SU-DHL-6 (cell line): ENCODE results near the gene MYO18A.

Experiments used
- H2AFZ ChIP-seq: fragments of 200-600 bp; sonication (generic); 2 replicates; pipeline ENCODE4 v1.6.1; 2014; ENCODE audit warnings: low read depth, mild to moderate bottlenecking, moderate library complexity, mixed read lengths, antibody characterized with exemption, low read length; ENCODE audit not compliant: severe bottlenecking
- H3F3A ChIP-seq: fragments of 200-600 bp; shearing (Covaris generic); 2 replicates; pipeline ENCODE4 v1.6.0; 2016; ENCODE audit warnings: antibody characterized with exemption, mild to moderate bottlenecking; ENCODE audit not compliant: insufficient read depth
- H3K27ac ChIP-seq: fragments of 200-600 bp; sonication (generic); 2 replicates; pipeline ENCODE4 v1.5.1; 2016; ENCODE audit warnings: low read depth, mild to moderate bottlenecking, low read length, moderate library complexity, mixed read lengths
- H3K27me3 ChIP-seq: fragments of 200-600 bp; sonication (generic), shearing (Covaris generic); 2 replicates; pipeline ENCODE4 v1.6.0; 2014; ENCODE audit warnings: mild to moderate bottlenecking, low read length
- H3K36me3 ChIP-seq: fragments of 200-600 bp; sonication (generic); 2 replicates; pipeline ENCODE4 v1.6.1; 2014; ENCODE audit warnings: mild to moderate bottlenecking, low read length, mixed read lengths
- H3K4me2 ChIP-seq: fragments of 300-600, 200-600 bp; shearing (Covaris generic), sonication (generic); 2 replicates; pipeline ENCODE4 v1.6.0; 2014; ENCODE audit warnings: low read length, low read depth, mild to moderate bottlenecking; ENCODE audit not compliant: poor library complexity, severe bottlenecking
- H3K4me3 ChIP-seq: fragments of 200-600 bp; sonication (generic); 2 replicates; pipeline ENCODE4 v1.5.1; 2014; ENCODE audit warnings: antibody characterized with exemption, low read length, mild to moderate bottlenecking, mixed read lengths; ENCODE audit not compliant: insufficient read depth, poor library complexity, severe bottlenecking
- H3K79me2 ChIP-seq: fragments of 200-600 bp; sonication (generic); 2 replicates; pipeline ENCODE4 v1.6.1; 2014; ENCODE audit warnings: mild to moderate bottlenecking, low read length, moderate library complexity; ENCODE audit not compliant: insufficient read depth
- H3K9ac ChIP-seq: fragments of 200-600 bp; sonication (generic); 2 replicates; pipeline ENCODE4 v1.7.0; 2014; ENCODE audit warnings: mild to moderate bottlenecking, low read length
- H3K9me2 ChIP-seq: fragments of 200-600 bp; sonication (generic); replicated peaks from 2 replicates; pipeline ENCODE4 v1.6.1; 2014; ENCODE audit warnings: low read length; ENCODE audit not compliant: insufficient read depth
- H3K9me3 ChIP-seq: fragments of 200-600 bp; sonication (generic); 2 replicates; pipeline ENCODE4 v1.6.1; 2014; ENCODE audit warnings: low read length, mixed read lengths; ENCODE audit not compliant: insufficient read depth
- H4K20me1 ChIP-seq: fragments of 200-600 bp; sonication (generic); 2 replicates; pipeline ENCODE4 v1.6.1; 2014; ENCODE audit warnings: low read depth, mild to moderate bottlenecking, antibody characterized with exemption, low read length, moderate library complexity, mixed read lengths
- EZH2phosphoT487 ChIP-seq: fragments of 200-600 bp; sonication (generic), shearing (Covaris generic); conservative IDR thresholded peaks from 2 replicates; pipeline ENCODE4 v1.6.1; 2018; ENCODE audit warnings: mild to moderate bottlenecking, antibody characterized with exemption, low read length, moderate library complexity, mixed read lengths
- TF ChIP-seq, protein P1 (sequence below): fragments of 200-600 bp; sonication (generic); IDR thresholded peaks from one replicate; pipeline ENCODE4 v1.5.1; 2017; ENCODE audit warnings: antibody characterized with exemption, mild to moderate bottlenecking, low read length, moderate library complexity; ENCODE audit not compliant: insufficient read depth, poor library complexity, severe bottlenecking

Gene MYO18A

GRCh38 chr17:29078183-29079045 lies 101.8 kb downstream of the MYO18A start:
- H3K9me3 ChIP-seq = no peaks in the 10 kb centered on the region
- H3K9ac ChIP-seq = no peak overlapping the region
- no peaks in the 10 kb centered on the region for H3K36me3 ChIP-seq
- H3K79me2 ChIP-seq = no peaks in the 10 kb centered on the region
- H3K27me3 ChIP-seq = no peaks in the 10 kb centered on the region
- H3K9me2 ChIP-seq = no peaks in the 10 kb centered on the region
- no peak overlapping the region for H3K27ac ChIP-seq
- H2AFZ ChIP-seq = no peak overlapping the region
- no peaks in the 10 kb centered on the region for H3F3A ChIP-seq
- no peaks in the 10 kb centered on the region for H4K20me1 ChIP-seq
- no peak overlapping the region for H3K4me2 ChIP-seq
- TF ChIP-seq, protein P1, sequence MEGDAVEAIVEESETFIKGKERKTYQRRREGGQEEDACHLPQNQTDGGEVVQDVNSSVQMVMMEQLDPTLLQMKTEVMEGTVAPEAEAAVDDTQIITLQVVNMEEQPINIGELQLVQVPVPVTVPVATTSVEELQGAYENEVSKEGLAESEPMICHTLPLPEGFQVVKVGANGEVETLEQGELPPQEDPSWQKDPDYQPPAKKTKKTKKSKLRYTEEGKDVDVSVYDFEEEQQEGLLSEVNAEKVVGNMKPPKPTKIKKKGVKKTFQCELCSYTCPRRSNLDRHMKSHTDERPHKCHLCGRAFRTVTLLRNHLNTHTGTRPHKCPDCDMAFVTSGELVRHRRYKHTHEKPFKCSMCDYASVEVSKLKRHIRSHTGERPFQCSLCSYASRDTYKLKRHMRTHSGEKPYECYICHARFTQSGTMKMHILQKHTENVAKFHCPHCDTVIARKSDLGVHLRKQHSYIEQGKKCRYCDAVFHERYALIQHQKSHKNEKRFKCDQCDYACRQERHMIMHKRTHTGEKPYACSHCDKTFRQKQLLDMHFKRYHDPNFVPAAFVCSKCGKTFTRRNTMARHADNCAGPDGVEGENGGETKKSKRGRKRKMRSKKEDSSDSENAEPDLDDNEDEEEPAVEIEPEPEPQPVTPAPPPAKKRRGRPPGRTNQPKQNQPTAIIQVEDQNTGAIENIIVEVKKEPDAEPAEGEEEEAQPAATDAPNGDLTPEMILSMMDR = no peak
- no peak for TF ChIP-seq EZH2phosphoT487
- H3K4me3 ChIP-seq = no peak overlapping the region

GRCh38 chr17:29077320-29077719 lies 102.9 kb downstream of the MYO18A start:
- no peak overlapping the region for H3K4me3 ChIP-seq
- TF ChIP-seq, protein P1 = no peak
- no peak for TF ChIP-seq EZH2phosphoT487
- H4K20me1 ChIP-seq = no peaks in the 10 kb centered on the region
- no peaks in the 10 kb centered on the region for H3K9me2 ChIP-seq
- no peaks in the 10 kb centered on the region for H3K27me3 ChIP-seq
- H3K36me3 ChIP-seq = no peaks in the 10 kb centered on the region
- no peak overlapping the region for H3K9ac ChIP-seq
- no peak overlapping the region for H2AFZ ChIP-seq
- no peak overlapping the region for H3K27ac ChIP-seq
- H3K79me2 ChIP-seq = no peaks in the 10 kb centered on the region
- H3F3A ChIP-seq = no peaks in the 10 kb centered on the region
- H3K9me3 ChIP-seq = no peaks in the 10 kb centered on the region
- H3K4me2 ChIP-seq = no peak overlapping the region

DNA sequence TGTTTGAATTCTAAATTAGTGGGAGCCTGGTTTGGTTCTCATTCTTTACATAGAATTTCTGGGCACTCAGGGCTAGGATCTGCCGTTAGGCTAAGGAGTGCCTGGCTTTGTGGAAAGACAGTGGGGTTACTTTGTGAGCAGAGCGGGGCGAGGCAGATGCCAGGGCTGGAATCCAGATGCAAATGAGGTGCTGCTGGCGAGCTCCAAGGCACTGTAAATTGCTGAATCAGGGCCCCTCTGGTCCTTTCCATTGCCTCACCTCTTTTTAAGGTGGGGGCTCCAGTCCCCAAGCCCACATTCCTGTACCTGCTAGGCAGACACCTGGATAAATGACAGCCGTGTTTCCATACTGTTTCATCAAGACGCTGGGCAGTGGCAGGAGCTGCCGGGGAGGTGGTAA lies 103.5 kb downstream of the MYO18A start:
- Histone ChIP-seq H3K9ac (no peak overlapping the region), H3K4me3 (no peak overlapping the region), H3K9me3 (no peaks in the 10 kb centered on the region), H2AFZ (no peak overlapping the region), H3K4me2 (no peak overlapping the region), H3K27ac (no peak overlapping the region), H4K20me1 (no peaks in the 10 kb centered on the region), H3F3A (no peaks in the 10 kb centered on the region), H3K27me3 (no peaks in the 10 kb centered on the region), H3K79me2 (no peaks in the 10 kb centered on the region), H3K9me2 (no peaks in the 10 kb centered on the region), H3K36me3 (no peaks in the 10 kb centered on the region)
- TF ChIP-seq, protein P1 = no peak
- no peak for TF ChIP-seq EZH2phosphoT487
